Smooth muscle cell of bladder (primary cell): ENCODE results near the gene MIF. TPM values are rescaled to one million over a fixed set of nuclear protein-coding genes. Genes with fewer than 3 reads are reported as not detected.

Experiments
- total RNA-seq: library from RNA; depleted of rRNA; stranded (reverse); fragments of >200 nt; gene quantifications from 2 replicates; pipeline ENCODE4 v1.2.3, GENCODE V29; 2014

The MIF gene
- 460 and 480 TPM in 2 replicates for total RNA-seq

DNA sequence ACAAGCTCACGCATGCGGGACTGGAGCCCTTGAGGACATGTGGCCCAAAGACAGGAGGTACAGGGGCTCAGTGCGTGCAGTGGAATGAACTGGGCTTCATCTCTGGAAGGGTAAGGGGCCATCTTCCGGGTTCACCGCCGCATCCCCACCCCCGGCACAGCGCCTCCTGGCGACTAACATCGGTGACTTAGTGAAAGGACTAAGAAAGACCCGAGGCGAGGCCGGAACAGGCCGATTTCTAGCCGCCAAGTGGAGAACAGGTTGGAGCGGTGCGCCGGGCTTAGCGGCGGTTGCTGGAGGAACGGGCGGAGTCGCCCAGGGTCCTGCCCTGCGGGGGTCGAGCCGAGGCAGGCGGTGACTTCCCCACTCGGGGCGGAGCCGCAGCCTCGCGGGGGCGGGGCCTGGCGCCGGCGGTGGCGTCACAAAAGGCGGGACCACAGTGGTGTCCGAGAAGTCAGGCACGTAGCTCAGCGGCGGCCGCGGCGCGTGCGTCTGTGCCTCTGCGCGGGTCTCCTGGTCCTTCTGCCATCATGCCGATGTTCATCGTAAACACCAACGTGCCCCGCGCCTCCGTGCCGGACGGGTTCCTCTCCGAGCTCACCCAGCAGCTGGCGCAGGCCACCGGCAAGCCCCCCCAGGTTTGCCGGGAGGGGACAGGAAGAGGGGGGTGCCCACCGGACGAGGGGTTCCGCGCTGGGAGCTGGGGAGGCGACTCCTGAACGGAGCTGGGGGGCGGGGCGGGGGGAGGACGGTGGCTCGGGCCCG is at the start of gene MIF:
Gene MIF (plus strand): TSS at position 439 of the 765 bp plus-strand sequence. CDS start 92 bp downstream, at position 531.

DNA sequence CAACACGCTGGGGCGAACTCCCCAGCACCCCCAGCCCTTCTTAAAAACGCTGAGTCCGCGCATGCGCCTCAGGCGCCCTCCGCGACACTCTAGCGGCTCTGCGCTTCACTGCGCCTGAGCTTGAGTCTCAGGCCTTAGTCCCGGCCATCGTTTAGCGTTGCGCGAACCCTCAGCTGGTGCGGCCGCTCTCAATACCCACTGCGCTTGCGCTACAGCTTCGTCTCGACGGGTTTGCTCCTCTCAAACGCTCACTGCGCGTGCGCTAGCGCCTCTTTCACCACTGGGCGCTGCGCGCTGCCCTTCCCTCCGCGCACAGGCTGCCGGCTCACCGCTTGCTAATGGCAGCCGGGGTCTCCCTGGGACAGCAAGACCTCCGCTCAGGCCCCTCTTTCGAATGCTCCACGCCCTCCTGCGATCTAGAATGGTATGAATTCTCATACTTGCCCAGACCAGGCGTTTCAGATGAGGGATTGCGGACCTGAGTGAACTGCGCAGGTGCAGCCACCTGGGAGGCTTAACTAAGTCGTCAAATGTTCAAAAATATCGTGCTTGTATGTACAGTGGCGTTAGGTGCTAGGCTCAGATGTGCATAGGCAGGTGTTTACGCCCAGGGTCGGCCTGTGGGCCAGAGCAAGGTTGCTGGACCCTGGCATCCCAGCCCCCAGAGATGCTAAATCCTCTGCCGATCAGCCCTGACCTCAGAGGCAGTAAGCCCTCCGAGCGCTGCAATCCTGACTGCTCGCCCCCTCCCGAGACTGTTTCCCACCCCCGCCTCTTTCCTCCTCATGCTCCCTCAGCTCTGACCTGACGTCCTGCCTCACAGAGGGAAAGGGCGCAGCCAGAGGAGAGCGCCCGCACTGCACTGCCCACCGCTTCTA is 36.3 kb upstream of the MIF start, which contains the start of gene SLC2A11:
Gene SLC2A11 (plus strand): TSS at position 270 of the 878 bp plus-strand sequence. CDS start 125 bp downstream, at position 395.

Other genes with a start within 250 kb of the MIF start
- not detected in 2 replicates for gene RGL4, start 203.4 kb upstream of the MIF start, total RNA-seq
- 2.6 and 3.4 TPM in 2 replicates for gene ZNF70, start 143.3 kb upstream of the MIF start, total RNA-seq
- not detected in 2 replicates for gene VPREB3, start 140.0 kb upstream of the MIF start, total RNA-seq
- 3.0 and 4.3 TPM in 2 replicates for gene C22orf15, start 131.4 kb upstream of the MIF start, total RNA-seq
- gene CHCHD10, start 126.4 kb upstream of the MIF start, total RNA-seq = 2.8 and 6.0 TPM in 2 replicates
- 9.2 and 19.8 TPM in 2 replicates for gene MMP11, start 121.5 kb upstream of the MIF start, total RNA-seq
- gene SMARCB1, start 107.4 kb upstream of the MIF start, total RNA-seq = 17.4 and 23.4 TPM in 2 replicates
- gene DERL3, start 55.4 kb upstream of the MIF start, total RNA-seq = 0.14 and 0.37 TPM in 2 replicates
- gene SLC2A11, start 36.5 kb upstream of the MIF start, total RNA-seq = 11.9 and 13.1 TPM in 2 replicates
- gene GSTT2B, start 66.8 kb downstream of the MIF start, total RNA-seq = 7.0 and 7.2 TPM in 2 replicates
- gene DDTL, start 72.5 kb downstream of the MIF start, total RNA-seq = 0.85 and 0.92 TPM in 2 replicates
- gene DDT, start 80.1 kb downstream of the MIF start, total RNA-seq = 88.7 and 111 TPM in 2 replicates
- 0.09 and 0.14 TPM in 2 replicates for gene GSTT2, start 85.8 kb downstream of the MIF start, total RNA-seq
- not detected in 2 replicates for gene GSTT4, start 111.1 kb downstream of the MIF start, total RNA-seq
- 25.6 and 38.6 TPM in 2 replicates for gene CABIN1, start 116.9 kb downstream of the MIF start, total RNA-seq